ENCODE data around the gene KDM1A. TPM values are rescaled to one million over a fixed set of nuclear protein-coding genes. Genes with fewer than 3 reads are reported as not detected.
"Not testable (repeated sequence)": the region's sequence is repeated elsewhere in the genome, so short reads cannot be mapped to it uniquely, and the experiment has no call there.

KDM1A gene
- total and polyA plus RNA-seq, 10 of the 15 experiments (the other 5 are each of a cell fraction or from before 2014, with no cell fraction given), result 39.2 to 118 (median 98.9) TPM

GRCh38 chr1:22995774-22996173 lies 23.5 kb upstream of the KDM1A start:
- Histone ChIP-seq H4K20me1 (ENCODE audit: control insufficient read depth, insufficient read depth) (no peaks in the 10 kb centered on the region), H3K9ac (ENCODE audit: control insufficient read depth, insufficient read depth, low read length) (no peak overlapping the region), H2AFZ (ENCODE audit: control insufficient read depth, low read depth, low read length) (no peak overlapping the region), H3K27me3 (replicated peaks in 1 of 2; ENCODE audit: control insufficient read depth in 2 of 2, insufficient read depth in 2 of 2, low read length in 1 of 2) (no peaks in the 10 kb centered on the region), H3K9me3 (replicated peaks; ENCODE audit: control insufficient read depth, insufficient read depth, low read length) (peaks cover 2% of the 10 kb centered on the region; the same call in 2 of the 3 replicates), H3K4me1 (ENCODE audit: control insufficient read depth, insufficient read depth, low read length) (no peaks in the 10 kb centered on the region), H3K79me2 (ENCODE audit: control insufficient read depth, insufficient read depth, low read length) (no peaks in the 10 kb centered on the region), H3K4me2 (ENCODE audit: control insufficient read depth, insufficient read depth) (no peak overlapping the region), H3K4me3 (no peak overlapping the region), H3K36me3 (ENCODE audit: control insufficient read depth in 2 of 2, insufficient read depth in 2 of 2, low read length in 1 of 2) (no peaks in the 10 kb centered on the region), H3K27ac (ENCODE audit: control insufficient read depth, insufficient read depth) (no peak overlapping the region)
- SMC1A ChIA-PET (ENCODE audit: uncharacterized antibody, unreplicated experiment), result no interaction called here
- BruUV-seq (replicated peaks), result no TSS peak
- CTCF ChIA-PET, result interaction anchor here (0.7 kb wide), 1 partner anchor 17 kb away, joined by 3 read pairs; no protein-coding TSS in a partner anchor
- no peak for DNase-seq (ENCODE audit: low read depth, low spot score)
- TF ChIP-seq ATF7 (IDR thresholded peaks at IDR 0.05; ENCODE audit: low read depth) (no peak), BRCA1 (IDR thresholded peaks at IDR 0.05; ENCODE audit: low read depth, low read length) (no peak), CTCF (IDR thresholded peaks at IDR 0.05 in 2 of 3, conservative IDR thresholded peaks at IDR 0.05 in 1 of 3; ENCODE audit: control insufficient read depth in 2 of 3, extremely low read depth in 1 of 3, insufficient read depth in 1 of 3, low read depth in 3 of 3, low read length in 3 of 3) (no peak), ZNF622 (IDR thresholded peaks at IDR 0.05) (no peak), BCL3 (IDR thresholded peaks at IDR 0.05; ENCODE audit: borderline replicate concordance, insufficient read depth, low read depth, low read length, poor library complexity, severe bottlenecking) (no peak), HDAC2 (IDR thresholded peaks at IDR 0.05) (no peak)
- no peak for ATAC-seq
- intact Hi-C loops (cut with micrococcal nuclease; ENCODE audit: unreplicated experiment), result no loop called here
- RAD21 ChIA-PET (ENCODE audit: unreplicated experiment), result no interaction called here
- POLR2A ChIA-PET, result no interaction called here
- no peak for FAIRE-seq
- in situ Hi-C loops (cut with MboI), result no loop called here

GRCh38 chr1:22997528-22997927 lies 21.7 kb upstream of the KDM1A start:
- DNase-seq (ENCODE audit: low read depth, low spot score); H3K27ac ChIP-seq (ENCODE audit: control insufficient read depth, insufficient read depth); SMC1A ChIA-PET (ENCODE audit: uncharacterized antibody, unreplicated experiment); FAIRE-seq; H4K20me1 ChIP-seq (ENCODE audit: control insufficient read depth, insufficient read depth); H3K36me3 ChIP-seq (ENCODE audit: control insufficient read depth in 2 of 2, insufficient read depth in 2 of 2, low read length in 1 of 2); H3K4me1 ChIP-seq (ENCODE audit: control insufficient read depth, insufficient read depth, low read length); RAD21 ChIA-PET (ENCODE audit: unreplicated experiment); H3K4me2 ChIP-seq (ENCODE audit: control insufficient read depth, insufficient read depth); H3K79me2 ChIP-seq (ENCODE audit: control insufficient read depth, insufficient read depth, low read length); intact Hi-C loops (cut with micrococcal nuclease; ENCODE audit: unreplicated experiment); H3K27me3 ChIP-seq (replicated peaks in 1 of 2; ENCODE audit: control insufficient read depth in 2 of 2, insufficient read depth in 2 of 2, low read length in 1 of 2); CTCF ChIA-PET; ATAC-seq; POLR2A ChIA-PET; H3K4me3 ChIP-seq; H2AFZ ChIP-seq (ENCODE audit: control insufficient read depth, low read depth, low read length); H3K9ac ChIP-seq (ENCODE audit: control insufficient read depth, insufficient read depth, low read length); H3K9me3 ChIP-seq (replicated peaks; ENCODE audit: control insufficient read depth, insufficient read depth, low read length); BruUV-seq (replicated peaks); in situ Hi-C loops (cut with MboI): not testable (repeated sequence)
- WGBS (ENCODE audit: insufficient coverage, insufficient replicate concordance, low lambda C conversion rate, missing lambda C conversion rate), result 37% methylated on average over 5 of the region's 5 CpGs

- H3K79me2 ChIP-seq (ENCODE audit: control insufficient read depth, insufficient read depth, low read length); BruUV-seq (replicated peaks); CTCF ChIA-PET; POLR2A ChIA-PET; H3K27me3 ChIP-seq (replicated peaks in 1 of 2; ENCODE audit: control insufficient read depth in 2 of 2, insufficient read depth in 2 of 2, low read length in 1 of 2); H3K27ac ChIP-seq (ENCODE audit: control insufficient read depth, insufficient read depth); in situ Hi-C loops (cut with MboI); H2AFZ ChIP-seq (ENCODE audit: control insufficient read depth, low read depth, low read length); H3K4me3 ChIP-seq; ATAC-seq; H3K4me1 ChIP-seq (ENCODE audit: control insufficient read depth, insufficient read depth, low read length); FAIRE-seq; H3K4me2 ChIP-seq (ENCODE audit: control insufficient read depth, insufficient read depth); DNase-seq (ENCODE audit: low read depth, low spot score); RAD21 ChIA-PET (ENCODE audit: unreplicated experiment); H3K9me3 ChIP-seq (replicated peaks; ENCODE audit: control insufficient read depth, insufficient read depth, low read length); H3K36me3 ChIP-seq (ENCODE audit: control insufficient read depth in 2 of 2, insufficient read depth in 2 of 2, low read length in 1 of 2); SMC1A ChIA-PET (ENCODE audit: uncharacterized antibody, unreplicated experiment); H3K9ac ChIP-seq (ENCODE audit: control insufficient read depth, insufficient read depth, low read length); H4K20me1 ChIP-seq (ENCODE audit: control insufficient read depth, insufficient read depth); intact Hi-C loops (cut with micrococcal nuclease; ENCODE audit: unreplicated experiment): not testable (repeated sequence)
- WGBS (ENCODE audit: insufficient coverage, insufficient replicate concordance, low lambda C conversion rate, missing lambda C conversion rate), result 36% methylated on average over 3 of the region's 3 CpGs
These were observed 19.1 kb upstream of the KDM1A start for GRCh38 chr1:23000133-23000532.

All from GM12878 (cell line).